ENCODE measurements around the gene LCE1E.

LCE1E gene

GRCh38 chr1:152786077-152786476 is at the start of gene LCE1E:
Gene LCE1E (plus strand): TSS chr1:152786257. CDS start chr1:152787300, 1,043 bp downstream.
- no peak within 1 kb of the TSS for H3K4me3 ChIP-seq (ENCODE audit: low read depth in 1 of 2, low read length in 2 of 2)
- H3K27me3 ChIP-seq (ENCODE audit: control insufficient read depth in 1 of 2, insufficient read depth in 2 of 2, low read length in 2 of 2), result no peaks in the 10 kb centered on the region
- no peaks in the 10 kb centered on the region for H3K36me3 ChIP-seq (ENCODE audit: insufficient read depth, low read length)
- no peak within 1 kb of the TSS for H3K27ac ChIP-seq (ENCODE audit: low read depth, low read length)
- no peaks in the 10 kb centered on the region for H3K9me3 ChIP-seq (ENCODE audit: low read length)
- H3K4me1 ChIP-seq (ENCODE audit: insufficient read depth, low read length), result no peaks in the 10 kb centered on the region
- no peak within 1 kb of the TSS for H3K9ac ChIP-seq (ENCODE audit: low read length)

GRCh38 chr1:152737997-152738396 is 48.1 kb upstream of the LCE1E start:
- H3K9ac ChIP-seq (ENCODE audit: low read length), result no peak overlapping the region
- H3K27ac ChIP-seq (ENCODE audit: low read depth, low read length), result no peak overlapping the region
- no peaks in the 10 kb centered on the region for H3K4me1 ChIP-seq (ENCODE audit: insufficient read depth, low read length)
- H3K9me3 ChIP-seq (ENCODE audit: low read length), result no peaks in the 10 kb centered on the region
- H3K27me3 ChIP-seq (ENCODE audit: control insufficient read depth in 1 of 2, insufficient read depth in 2 of 2, low read length in 2 of 2), result no peaks in the 10 kb centered on the region
- no peak overlapping the region for H3K4me3 ChIP-seq (ENCODE audit: low read depth in 1 of 2, low read length in 2 of 2)
- H3K36me3 ChIP-seq (ENCODE audit: insufficient read depth, low read length), result no peaks in the 10 kb centered on the region

- no peaks in the 10 kb centered on the region for H3K27me3 ChIP-seq (ENCODE audit: control insufficient read depth in 1 of 2, insufficient read depth in 2 of 2, low read length in 2 of 2)
- no peak overlapping the region for H3K4me3 ChIP-seq (ENCODE audit: low read depth in 1 of 2, low read length in 2 of 2)
- H3K27ac ChIP-seq (ENCODE audit: low read depth, low read length), result no peak overlapping the region
- no peaks in the 10 kb centered on the region for H3K9me3 ChIP-seq (ENCODE audit: low read length)
- H3K36me3 ChIP-seq (ENCODE audit: insufficient read depth, low read length), result no peaks in the 10 kb centered on the region
- no peak overlapping the region for H3K9ac ChIP-seq (ENCODE audit: low read length)
- no peaks in the 10 kb centered on the region for H3K4me1 ChIP-seq (ENCODE audit: insufficient read depth, low read length)
Measured at GRCh38 chr1:152739841-152740240, 46.2 kb upstream of the LCE1E start.

- Histone ChIP-seq H3K9me3 (ENCODE audit: low read length) (no peaks in the 10 kb centered on the region), H3K27ac (ENCODE audit: low read depth, low read length) (no peak overlapping the region), H3K9ac (ENCODE audit: low read length) (no peak overlapping the region), H3K27me3 (ENCODE audit: control insufficient read depth in 1 of 2, insufficient read depth in 2 of 2, low read length in 2 of 2) (no peaks in the 10 kb centered on the region), H3K36me3 (ENCODE audit: insufficient read depth, low read length) (no peaks in the 10 kb centered on the region), H3K4me1 (ENCODE audit: insufficient read depth, low read length) (no peaks in the 10 kb centered on the region), H3K4me3 (ENCODE audit: low read depth in 1 of 2, low read length in 2 of 2) (no peak overlapping the region)
Measured at GRCh38 chr1:152741656-152742055, 44.4 kb upstream of the LCE1E start.

GRCh38 chr1:152743371-152744145 is 42.5 kb upstream of the LCE1E start:
- Histone ChIP-seq H3K4me1 (ENCODE audit: insufficient read depth, low read length) (no peaks in the 10 kb centered on the region), H3K27ac (ENCODE audit: low read depth, low read length) (no peak overlapping the region), H3K36me3 (ENCODE audit: insufficient read depth, low read length) (no peaks in the 10 kb centered on the region), H3K4me3 (ENCODE audit: low read depth in 1 of 2, low read length in 2 of 2) (no peak overlapping the region), H3K9me3 (ENCODE audit: low read length) (no peaks in the 10 kb centered on the region), H3K27me3 (ENCODE audit: control insufficient read depth in 1 of 2, insufficient read depth in 2 of 2, low read length in 2 of 2) (no peaks in the 10 kb centered on the region), H3K9ac (ENCODE audit: low read length) (no peak overlapping the region)

GRCh38 chr1:152745289-152745704 is 40.8 kb upstream of the LCE1E start:
- Histone ChIP-seq H3K4me1 (ENCODE audit: insufficient read depth, low read length) (no peaks in the 10 kb centered on the region), H3K9me3 (ENCODE audit: low read length) (no peaks in the 10 kb centered on the region), H3K4me3 (ENCODE audit: low read depth in 1 of 2, low read length in 2 of 2) (no peak overlapping the region), H3K36me3 (ENCODE audit: insufficient read depth, low read length) (no peaks in the 10 kb centered on the region), H3K9ac (ENCODE audit: low read length) (no peak overlapping the region), H3K27me3 (ENCODE audit: control insufficient read depth in 1 of 2, insufficient read depth in 2 of 2, low read length in 2 of 2) (no peaks in the 10 kb centered on the region), H3K27ac (ENCODE audit: low read depth, low read length) (no peak overlapping the region)

- no peak overlapping the region for H3K4me3 ChIP-seq (ENCODE audit: low read depth in 1 of 2, low read length in 2 of 2)
- H3K9ac ChIP-seq (ENCODE audit: low read length), result no peak overlapping the region
- H3K27ac ChIP-seq (ENCODE audit: low read depth, low read length), result no peak overlapping the region
Measured at GRCh38 chr1:152745765-152746444, 40.2 kb upstream of the LCE1E start.

GRCh38 chr1:152747831-152748230 is 38.2 kb upstream of the LCE1E start:
- Histone ChIP-seq H3K4me1 (ENCODE audit: insufficient read depth, low read length) (no peaks in the 10 kb centered on the region), H3K9ac (ENCODE audit: low read length) (no peak overlapping the region), H3K27me3 (ENCODE audit: control insufficient read depth in 1 of 2, insufficient read depth in 2 of 2, low read length in 2 of 2) (no peaks in the 10 kb centered on the region), H3K9me3 (ENCODE audit: low read length) (no peaks in the 10 kb centered on the region), H3K27ac (ENCODE audit: low read depth, low read length) (no peak overlapping the region), H3K36me3 (ENCODE audit: insufficient read depth, low read length) (no peaks in the 10 kb centered on the region), H3K4me3 (ENCODE audit: low read depth in 1 of 2, low read length in 2 of 2) (no peak overlapping the region)

More at GRCh38 chr1:152745765-152746444, 40.2 kb upstream of the LCE1E start:
- H3K36me3 ChIP-seq (ENCODE audit: insufficient read depth, low read length), result no peaks in the 10 kb centered on the region
- no peaks in the 10 kb centered on the region for H3K9me3 ChIP-seq (ENCODE audit: low read length)
- H3K4me1 ChIP-seq (ENCODE audit: insufficient read depth, low read length), result no peaks in the 10 kb centered on the region
- no peaks in the 10 kb centered on the region for H3K27me3 ChIP-seq (ENCODE audit: control insufficient read depth in 1 of 2, insufficient read depth in 2 of 2, low read length in 2 of 2)

- Histone ChIP-seq H3K9me3 (ENCODE audit: low read length) (no peaks in the 10 kb centered on the region), H3K27me3 (ENCODE audit: control insufficient read depth in 1 of 2, insufficient read depth in 2 of 2, low read length in 2 of 2) (no peaks in the 10 kb centered on the region), H3K27ac (ENCODE audit: low read depth, low read length) (no peak overlapping the region), H3K4me1 (ENCODE audit: insufficient read depth, low read length) (no peaks in the 10 kb centered on the region), H3K4me3 (ENCODE audit: low read depth in 1 of 2, low read length in 2 of 2) (no peak overlapping the region), H3K9ac (ENCODE audit: low read length) (no peak overlapping the region), H3K36me3 (ENCODE audit: insufficient read depth, low read length) (no peaks in the 10 kb centered on the region)
Measured at GRCh38 chr1:152752225-152752624, 33.8 kb upstream of the LCE1E start.

- H3K27me3 ChIP-seq (ENCODE audit: control insufficient read depth in 1 of 2, insufficient read depth in 2 of 2, low read length in 2 of 2), result no peaks in the 10 kb centered on the region
- no peak overlapping the region for H3K27ac ChIP-seq (ENCODE audit: low read depth, low read length)
Measured at GRCh38 chr1:152753586-152753985, 32.5 kb upstream of the LCE1E start.

GRCh38 chr1:152756872-152757271 is 29.2 kb upstream of the LCE1E start:
- Histone ChIP-seq H3K4me3 (ENCODE audit: low read depth in 1 of 2, low read length in 2 of 2) (no peak overlapping the region), H3K9me3 (ENCODE audit: low read length) (no peaks in the 10 kb centered on the region), H3K27ac (ENCODE audit: low read depth, low read length) (no peak overlapping the region), H3K4me1 (ENCODE audit: insufficient read depth, low read length) (no peaks in the 10 kb centered on the region), H3K9ac (ENCODE audit: low read length) (no peak overlapping the region), H3K36me3 (ENCODE audit: insufficient read depth, low read length) (no peaks in the 10 kb centered on the region), H3K27me3 (ENCODE audit: control insufficient read depth in 1 of 2, insufficient read depth in 2 of 2, low read length in 2 of 2) (no peaks in the 10 kb centered on the region)

More at GRCh38 chr1:152753586-152753985, 32.5 kb upstream of the LCE1E start:
- no peaks in the 10 kb centered on the region for H3K36me3 ChIP-seq (ENCODE audit: insufficient read depth, low read length)
- no peak overlapping the region for H3K9ac ChIP-seq (ENCODE audit: low read length)
- no peaks in the 10 kb centered on the region for H3K9me3 ChIP-seq (ENCODE audit: low read length)
- H3K4me1 ChIP-seq (ENCODE audit: insufficient read depth, low read length), result no peaks in the 10 kb centered on the region
- no peak overlapping the region for H3K4me3 ChIP-seq (ENCODE audit: low read depth in 1 of 2, low read length in 2 of 2)

Measured in muscle layer of colon (tissue), 2 donors.